GM12878 (cell line): Measurements from ENCODE around the gene EGFR. TPM values are rescaled to one million over a fixed set of nuclear protein-coding genes. Genes with fewer than 3 reads are reported as not detected.

Experiments used
- ATAC-seq: fragments of 200-7000 bp; cut with Tn5 transposase; 3 replicates; pipeline ENCODE4 v1.9.1; 2020; ENCODE audit warnings: mild to moderate bottlenecking, moderate library complexity
- BruUV-seq: library from RNA; stranded (reverse); fragments of 400-500 nt; replicated peaks from 2 replicates; lab custom pipeline; 2021; lab: Mats Ljungman, UMichigan
- CTCF ChIA-PET: fragments of 300-600 bp; sonication (Branson Sonifier 250); formaldehyde crosslinking; extraction: SDS; loops from one replicate; lab custom pipeline; 2021; ENCODE audit warnings: inconsistent platforms; lab: Yijun Ruan, JAX
- POLR2A ChIA-PET: fragments of 350-600 bp; formaldehyde crosslinking; extraction: SDS; loops from one replicate; lab custom pipeline; 2021; ENCODE audit warnings: inconsistent platforms; lab: Charles Lee
- RAD21 ChIA-PET: fragments of 300-600 bp; sonication (Branson Sonifier 250); formaldehyde crosslinking; loops from one replicate; lab custom pipeline; 2023; ENCODE audit warnings: antibody characterized with exemption; ENCODE audit not compliant: unreplicated experiment; lab: Charles Lee
- SMC1A ChIA-PET: fragments of 300-600 bp; sonication (Branson Sonifier 250); formaldehyde crosslinking; loops from one replicate; lab custom pipeline; 2023; ENCODE audit not compliant: unreplicated experiment, uncharacterized antibody; lab: Charles Lee
- DNase-seq: peaks from one replicate; pipeline ENCODE4 v3.0.0-alpha.2; 2011; ENCODE audit warnings: low read depth, low spot score
- FAIRE-seq: peaks from 3 replicates; lab custom pipeline; 2011; peaks lifted over from hg19 to GRCh38; lab: Jason Lieb, UNC
- H2AFZ ChIP-seq: 2 replicates; pipeline ENCODE4 v1.6.0; 2011; ENCODE audit warnings: low read depth, low read length, control low read depth; ENCODE audit not compliant: control insufficient read depth
- H3K27ac ChIP-seq: 2 replicates; pipeline ENCODE4 v1.5.1; 2011; ENCODE audit warnings: control low read depth; ENCODE audit not compliant: control insufficient read depth, insufficient read depth
- H3K27me3 ChIP-seq, 2 experiments: replicated peaks in 1 of 2; 2 replicates each; pipeline versions ENCODE4 v1.6.0 to v1.6.1; 2011; ENCODE audit warnings: low read length in 1 of 2; ENCODE audit not compliant: control insufficient read depth in 2 of 2, insufficient read depth in 2 of 2
- H3K36me3 ChIP-seq, 2 experiments: 2 replicates each; pipeline ENCODE4 v1.5.1; 2011; ENCODE audit warnings: low read length in 1 of 2; ENCODE audit not compliant: control insufficient read depth in 2 of 2, insufficient read depth in 2 of 2
- H3K4me1 ChIP-seq: 2 replicates; pipeline ENCODE4 v1.6.1; 2011; ENCODE audit warnings: mild to moderate bottlenecking, low read length, moderate library complexity, mixed read lengths; ENCODE audit not compliant: control insufficient read depth, insufficient read depth
- H3K4me2 ChIP-seq: 2 replicates; pipeline ENCODE4 v1.6.0; 2011; ENCODE audit warnings: control low read depth; ENCODE audit not compliant: control insufficient read depth, insufficient read depth
- H3K4me3 ChIP-seq: fragments of 200-600 bp; sonication (generic); 2 replicates; pipeline ENCODE4 v1.5.1; 2016
- H3K79me2 ChIP-seq: 2 replicates; pipeline ENCODE4 v1.6.0; 2011; ENCODE audit warnings: low read length; ENCODE audit not compliant: control insufficient read depth, insufficient read depth
- H3K9ac ChIP-seq: 2 replicates; pipeline ENCODE4 v1.8.0; 2011; ENCODE audit warnings: low read length, control low read depth, mixed read lengths; ENCODE audit not compliant: control insufficient read depth, insufficient read depth
- H3K9me3 ChIP-seq: replicated peaks from 3 replicates; pipeline ENCODE4 v1.5.1; 2011; ENCODE audit warnings: mild to moderate bottlenecking, low read length; ENCODE audit not compliant: control insufficient read depth, insufficient read depth
- H4K20me1 ChIP-seq: 2 replicates; pipeline ENCODE4 v1.6.0; 2011; ENCODE audit not compliant: control insufficient read depth, insufficient read depth
- GATAD2B ChIP-seq: fragments of 450-650 bp; conservative IDR thresholded peaks from 2 replicates; pipeline ENCODE4 v1.6.1; 2017; ENCODE audit warnings: low read depth, mild to moderate bottlenecking, moderate library complexity
- LARP7 ChIP-seq: fragments of 450-650 bp; IDR thresholded peaks from 2 replicates; pipeline ENCODE4 v1.6.1; 2017; ENCODE audit warnings: mild to moderate bottlenecking
- POLR2AphosphoS5 ChIP-seq: IDR thresholded peaks from 2 replicates; pipeline ENCODE4 v1.6.1; 2011; ENCODE audit warnings: mild to moderate bottlenecking, low read length, inconsistent platforms
- SUZ12 ChIP-seq: fragments of 200-600 bp; sonication (generic); IDR thresholded peaks from one replicate; pipeline ENCODE4 v1.6.1; 2018; ENCODE audit warnings: antibody characterized with exemption, mild to moderate bottlenecking; ENCODE audit not compliant: unreplicated experiment
- TCF12 ChIP-seq: IDR thresholded peaks from 2 replicates; pipeline ENCODE4 v1.6.1; 2011; ENCODE audit warnings: low read depth, mild to moderate bottlenecking, low read length
- WGBS: methylation state at CpG from one replicate; pipeline ENCODE4 v1.1.6; 2016; ENCODE audit warnings: low lambda C conversion rate; ENCODE audit not compliant: insufficient replicate concordance, insufficient coverage; ENCODE audit errors: missing lambda C conversion rate; 5-methylcytosine and 5-hydroxymethylcytosine counted together
- in situ Hi-C: fragments of 300-500 bp; cut with MboI; formaldehyde crosslinking; loops from 9 replicates; pipeline ENCODE4 v1.14.3; 2018; ENCODE audit warnings: mixed read lengths
- intact Hi-C: fragments of 100-400 bp; cut with micrococcal nuclease; formaldehyde crosslinking; loops from one replicate; pipeline ENCODE4 v1.14.2; 2022; ENCODE audit not compliant: unreplicated experiment
- polyA plus RNA-seq, 11 experiments: library from polyadenylated mRNA; depleted of rRNA in 4 of 11; unstranded in 6 of 11; stranded (reverse) in 5 of 11; fragments of >200 nt; fragmentation: Nextera tagmentation in 4 of 11; fragmentation: Illumina TruSeq in 1 of 11; extraction: Ambion mirVana in 4 of 11; extraction: Trizol in 1 of 11; gene quantifications; 1 replicate in 1 of 11; 2 replicates in 10 of 11; pipeline versions ENCODE4 v1.2.1 to v1.2.3, GENCODE V29; 2011 to 2016; ENCODE audit warnings: inconsistent platforms in 2 of 11, missing spikeins in 2 of 11, low read depth in 1 of 11
- total RNA-seq, 4 experiments: library from RNA; depleted of rRNA in 3 of 4; stranded (reverse); fragments of >200 nt in 3 of 4; fragmentation: Illumina TruSeq in 1 of 4; extraction: Trizol in 1 of 4; gene quantifications; 2 replicates each; pipeline versions ENCODE4 v1.2.1 to v1.2.3, GENCODE V29; 2013 to 2021
- TF ChIP-seq, protein P1 (sequence below): fragments of 450-650 bp; IDR thresholded peaks from 2 replicates; pipeline ENCODE4 v1.6.1; 2018; ENCODE audit warnings: mild to moderate bottlenecking, low read depth, moderate library complexity; ENCODE audit not compliant: partially characterized antibody
- TF ChIP-seq, protein P2 (sequence below): fragments of 450-650 bp; formaldehyde crosslinking; IDR thresholded peaks from 2 replicates; pipeline ENCODE4 v1.4.0; 2022; ENCODE audit warnings: mild to moderate bottlenecking, moderate library complexity

The EGFR gene
- total and polyA plus RNA-seq, 10 of the 15 experiments (the other 5 are each of a cell fraction or from before 2014, with no cell fraction given), result 0.01 to 0.31 TPM; not detected in 8

GRCh38 chr7:55189878-55190436 lies 171.1 kb downstream of the EGFR start:
- Histone ChIP-seq H3K9ac (no peak overlapping the region), H3K4me1 (no peaks in the 10 kb centered on the region), H3K79me2 (no peaks in the 10 kb centered on the region), H3K36me3 (no peaks in the 10 kb centered on the region), H3K27me3 (no peaks in the 10 kb centered on the region; a peak in 1 of 4 replicates), H3K9me3 (no peaks in the 10 kb centered on the region), H4K20me1 (no peaks in the 10 kb centered on the region), H3K27ac (no peak overlapping the region), H3K4me2 (no peak overlapping the region), H2AFZ (no peak overlapping the region), H3K4me3 (no peak overlapping the region)
- ChIA-PET CTCF (interaction anchor here (0.7 kb wide), 1 partner anchor 114 kb away, joined by 3 read pairs; no protein-coding TSS in a partner anchor), RAD21 (no interaction called here), POLR2A (interaction anchor here (0.6 kb wide), 1 partner anchor 297 kb away, joined by 3 read pairs; no protein-coding TSS in a partner anchor), SMC1A (no interaction called here)
- FAIRE-seq (no peak), ATAC-seq (no peak), DNase-seq (no peak)
- 50% methylated on average over 16 of the region's 16 CpGs for WGBS
- no TSS peak for BruUV-seq
- intact Hi-C loops (no loop called here), in situ Hi-C loops (no loop called here)
- TF ChIP-seq LARP7, result no peak

DNA sequence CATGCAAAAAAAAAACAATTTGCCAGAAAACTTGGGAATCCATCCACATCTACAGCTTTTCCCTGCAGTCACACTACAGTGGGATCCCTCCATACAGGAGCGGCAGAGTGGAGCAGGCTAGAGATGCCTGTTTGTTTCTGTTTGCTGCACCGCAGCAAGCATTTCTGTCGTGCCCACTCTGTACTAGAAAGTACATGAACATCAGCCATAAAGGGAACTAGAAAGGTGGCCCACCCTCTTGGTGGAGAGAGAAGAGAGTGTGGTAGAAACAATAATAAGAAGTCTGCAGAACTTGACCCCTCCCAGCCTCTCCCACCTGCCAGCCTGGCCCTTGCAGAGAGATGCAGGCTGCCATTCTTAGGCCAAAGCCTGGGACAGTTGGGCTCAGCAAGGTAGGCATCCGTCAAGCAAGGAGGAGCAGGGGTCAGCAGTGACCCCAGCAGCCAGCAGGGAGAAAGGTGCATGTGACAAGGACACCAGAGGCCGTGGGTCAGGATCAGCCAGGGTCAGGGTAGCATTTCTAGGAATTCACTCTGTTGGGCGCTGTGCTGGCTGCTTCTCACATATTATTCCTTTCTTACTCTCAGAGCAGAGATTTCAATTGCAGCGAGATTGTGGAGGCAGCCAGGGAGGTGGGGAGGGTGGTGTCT lies 171.8 kb downstream of the EGFR start:
- WGBS, result 42% methylated on average over 7 of the region's 7 CpGs
- Histone ChIP-seq H2AFZ (no peak overlapping the region), H3K4me3 (no peak overlapping the region), H3K9me3 (no peaks in the 10 kb centered on the region), H3K4me1 (no peaks in the 10 kb centered on the region), H3K4me2 (no peak overlapping the region), H3K36me3 (no peaks in the 10 kb centered on the region), H3K9ac (no peak overlapping the region), H3K79me2 (no peaks in the 10 kb centered on the region), H3K27ac (no peak overlapping the region), H4K20me1 (no peaks in the 10 kb centered on the region), H3K27me3 (no peaks in the 10 kb centered on the region; a peak in 1 of 4 replicates)
- ChIA-PET SMC1A (no interaction called here), CTCF (no interaction called here), RAD21 (interaction anchor here (0.5 kb wide), 1 partner anchor 78 kb away, joined by 5 read pairs; no protein-coding TSS in a partner anchor), POLR2A (no interaction called here)
- FAIRE-seq (no peak), ATAC-seq (no peak), DNase-seq (no peak)
- BruUV-seq, result no TSS peak
- in situ Hi-C loops, result no loop called here
- intact Hi-C loops, result no loop called here
- TF ChIP-seq, protein P1, sequence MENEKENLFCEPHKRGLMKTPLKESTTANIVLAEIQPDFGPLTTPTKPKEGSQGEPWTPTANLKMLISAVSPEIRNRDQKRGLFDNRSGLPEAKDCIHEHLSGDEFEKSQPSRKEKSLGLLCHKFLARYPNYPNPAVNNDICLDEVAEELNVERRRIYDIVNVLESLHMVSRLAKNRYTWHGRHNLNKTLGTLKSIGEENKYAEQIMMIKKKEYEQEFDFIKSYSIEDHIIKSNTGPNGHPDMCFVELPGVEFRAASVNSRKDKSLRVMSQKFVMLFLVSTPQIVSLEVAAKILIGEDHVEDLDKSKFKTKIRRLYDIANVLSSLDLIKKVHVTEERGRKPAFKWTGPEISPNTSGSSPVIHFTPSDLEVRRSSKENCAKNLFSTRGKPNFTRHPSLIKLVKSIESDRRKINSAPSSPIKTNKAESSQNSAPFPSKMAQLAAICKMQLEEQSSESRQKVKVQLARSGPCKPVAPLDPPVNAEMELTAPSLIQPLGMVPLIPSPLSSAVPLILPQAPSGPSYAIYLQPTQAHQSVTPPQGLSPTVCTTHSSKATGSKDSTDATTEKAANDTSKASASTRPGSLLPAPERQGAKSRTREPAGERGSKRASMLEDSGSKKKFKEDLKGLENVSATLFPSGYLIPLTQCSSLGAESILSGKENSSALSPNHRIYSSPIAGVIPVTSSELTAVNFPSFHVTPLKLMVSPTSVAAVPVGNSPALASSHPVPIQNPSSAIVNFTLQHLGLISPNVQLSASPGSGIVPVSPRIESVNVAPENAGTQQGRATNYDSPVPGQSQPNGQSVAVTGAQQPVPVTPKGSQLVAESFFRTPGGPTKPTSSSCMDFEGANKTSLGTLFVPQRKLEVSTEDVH, result no peak
- TF ChIP-seq POLR2AphosphoS5 (no peak), TCF12 (no peak), GATAD2B (no peak), SUZ12 (no peak)
- TF ChIP-seq, protein P2, sequence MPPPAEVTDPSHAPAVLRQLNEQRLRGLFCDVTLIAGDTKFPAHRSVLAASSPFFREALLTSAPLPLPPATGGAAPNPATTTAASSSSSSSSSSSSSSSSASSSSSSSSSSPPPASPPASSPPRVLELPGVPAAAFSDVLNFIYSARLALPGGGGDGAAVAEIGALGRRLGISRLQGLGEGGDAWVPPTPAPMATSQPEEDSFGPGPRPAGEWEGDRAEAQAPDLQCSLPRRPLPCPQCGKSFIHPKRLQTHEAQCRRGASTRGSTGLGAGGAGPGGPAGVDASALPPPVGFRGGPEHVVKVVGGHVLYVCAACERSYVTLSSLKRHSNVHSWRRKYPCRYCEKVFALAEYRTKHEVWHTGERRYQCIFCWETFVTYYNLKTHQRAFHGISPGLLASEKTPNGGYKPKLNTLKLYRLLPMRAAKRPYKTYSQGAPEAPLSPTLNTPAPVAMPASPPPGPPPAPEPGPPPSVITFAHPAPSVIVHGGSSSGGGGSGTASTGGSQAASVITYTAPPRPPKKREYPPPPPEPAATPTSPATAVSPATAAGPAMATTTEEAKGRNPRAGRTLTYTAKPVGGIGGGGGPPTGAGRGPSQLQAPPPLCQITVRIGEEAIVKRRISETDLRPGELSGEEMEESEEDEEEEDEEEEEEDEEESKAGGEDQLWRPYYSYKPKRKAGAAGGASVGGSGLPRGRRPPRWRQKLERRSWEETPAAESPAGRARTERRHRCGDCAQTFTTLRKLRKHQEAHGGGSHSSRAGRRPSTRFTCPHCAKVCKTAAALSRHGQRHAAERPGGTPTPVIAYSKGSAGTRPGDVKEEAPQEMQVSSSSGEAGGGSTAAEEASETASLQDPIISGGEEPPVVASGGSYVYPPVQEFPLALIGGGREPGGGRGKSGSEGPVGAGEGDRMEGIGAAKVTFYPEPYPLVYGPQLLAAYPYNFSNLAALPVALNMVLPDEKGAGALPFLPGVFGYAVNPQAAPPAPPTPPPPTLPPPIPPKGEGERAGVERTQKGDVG (CRISPR knock-in tag), result no peak
